RCC 7860 (cell line): Measurements from ENCODE around the gene OTX1.
"Not testable (repeated sequence)": the region's sequence is repeated elsewhere in the genome, so short reads cannot be mapped to it uniquely, and the experiment has no call there.

Source experiments
- DNase-seq: peaks from one replicate; pipeline ENCODE4 v3.0.0-alpha.2; 2015; ENCODE audit warnings: low spot score
- FAIRE-seq: peaks from 2 replicates; lab custom pipeline; 2012; peaks lifted over from hg19 to GRCh38; lab: Jason Lieb, UNC

Gene OTX1

DNA sequence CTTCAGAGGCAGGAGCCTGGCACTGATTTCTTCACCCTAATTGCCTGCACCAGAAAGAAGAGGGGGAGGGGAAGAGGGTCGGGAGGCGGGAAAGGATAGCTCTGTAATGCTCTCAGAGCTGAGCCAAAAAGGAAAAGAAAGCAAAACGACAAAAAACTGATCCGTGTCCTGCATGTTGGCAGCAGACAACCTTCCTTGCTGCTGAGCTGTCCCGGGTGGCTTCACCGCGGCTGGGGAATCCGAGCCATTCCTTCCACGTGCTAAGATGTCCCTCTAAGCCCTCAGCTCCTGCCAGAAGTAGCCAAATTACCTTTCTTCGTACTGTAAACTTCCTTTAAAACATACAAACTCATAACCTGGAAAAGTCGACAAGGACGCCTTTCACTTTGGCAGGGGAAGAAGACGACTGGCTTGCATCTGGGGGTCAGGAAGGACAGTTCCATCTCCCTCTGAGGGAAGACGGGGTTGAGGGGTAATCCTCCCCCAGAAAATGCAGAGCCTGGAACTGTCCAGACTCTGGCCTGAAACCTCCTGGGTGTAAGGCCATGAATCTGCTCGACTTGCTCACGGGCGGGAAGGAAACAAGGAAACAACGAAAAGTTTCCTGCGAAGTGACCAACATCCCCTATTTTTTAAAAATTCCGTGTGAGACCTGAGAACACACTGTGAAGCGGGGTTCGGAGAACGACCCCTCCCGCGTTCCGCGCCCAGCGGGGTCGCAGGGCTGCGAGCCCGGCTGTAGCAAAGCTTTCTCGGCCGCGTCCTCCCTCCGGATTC lies 7.7 kb downstream of the OTX1 start:
- no peak for DNase-seq
- FAIRE-seq: no peak

- DNase-seq (no peak), FAIRE-seq (no peak)
Measured at GRCh38 chr2:63058921-63059792, 8.5 kb downstream of the OTX1 start.

DNA sequence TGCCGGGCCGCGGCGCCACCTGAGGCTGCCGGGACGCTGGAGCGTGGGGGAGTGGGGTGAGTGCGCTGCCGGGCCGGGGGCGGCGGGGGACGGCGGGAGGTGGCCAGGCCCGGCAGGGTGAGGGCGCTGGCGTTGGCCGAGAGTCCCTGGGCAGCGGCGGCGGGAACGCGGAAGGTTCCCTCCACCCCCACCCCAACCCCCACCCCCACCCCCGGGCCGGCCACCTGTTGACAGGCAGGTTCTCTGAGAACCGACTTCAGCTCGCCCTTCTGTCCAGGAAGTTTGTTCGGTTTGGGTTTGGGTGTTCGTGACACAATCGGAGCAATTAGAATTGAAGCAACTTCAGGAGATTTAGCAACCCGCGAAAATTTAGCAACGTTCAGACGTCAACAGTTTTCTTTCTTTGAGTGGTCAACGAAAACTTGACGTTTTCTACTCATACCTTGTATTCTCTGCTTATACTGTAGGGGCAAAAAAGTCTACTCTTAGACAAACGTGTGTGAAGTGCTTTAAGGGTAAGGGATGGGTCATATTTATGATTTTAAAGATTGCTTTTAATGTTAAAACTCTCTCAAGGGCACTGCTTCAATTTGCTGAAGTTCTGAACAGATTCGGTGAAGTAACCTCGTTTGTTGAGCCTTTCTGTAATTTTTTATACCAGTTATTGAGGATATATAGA lies 9.3 kb downstream of the OTX1 start:
- no peak for FAIRE-seq
- DNase-seq: no peak

DNA sequence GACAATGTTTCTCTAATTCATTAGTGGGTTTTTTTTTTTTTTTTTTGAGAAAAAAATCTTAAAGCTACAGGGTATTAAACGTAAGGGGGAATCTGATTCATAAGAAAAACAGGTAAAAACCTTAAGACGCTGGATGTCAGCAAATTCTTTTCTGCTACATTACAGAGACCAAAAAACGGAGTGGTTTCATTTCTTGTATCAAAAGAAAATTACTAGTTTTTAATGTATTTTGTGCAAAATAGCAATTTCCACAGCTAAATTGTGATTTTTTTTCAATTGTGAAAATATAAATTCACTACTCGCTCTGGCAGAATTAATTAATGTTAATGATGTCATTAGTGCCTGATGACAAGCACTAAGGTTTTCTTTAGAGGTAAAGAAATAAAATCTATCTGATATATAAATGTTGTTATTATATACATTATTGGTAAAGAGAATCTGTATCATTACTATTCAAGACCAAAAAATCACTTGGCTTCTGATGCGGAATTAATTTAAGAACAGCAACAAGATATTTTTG lies 9.9 kb downstream of the OTX1 start:
- DNase-seq: no peak
- FAIRE-seq: no peak

- FAIRE-seq (no peak), DNase-seq (no peak)
Measured at GRCh38 chr2:63064197-63064596, 13.6 kb downstream of the OTX1 start.

DNA sequence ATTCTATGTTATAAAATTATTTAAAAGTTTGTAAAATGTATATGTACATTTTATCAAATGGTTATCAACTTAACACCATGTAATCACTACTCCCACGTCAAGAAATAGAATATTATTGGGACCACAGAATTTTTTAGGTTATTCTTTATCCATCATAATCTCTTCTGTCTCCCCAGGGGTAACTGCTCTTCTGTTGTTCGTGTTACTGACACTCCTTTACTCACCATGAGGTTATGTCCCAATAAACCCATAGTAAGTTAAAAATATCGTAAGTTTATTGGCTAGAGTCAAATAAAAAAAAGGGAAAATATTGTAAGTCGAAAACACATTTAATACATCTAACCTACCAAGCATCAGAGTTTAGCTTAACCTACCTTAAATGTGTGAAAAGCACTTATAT lies 14.0 kb downstream of the OTX1 start:
- DNase-seq: no peak
- FAIRE-seq: no peak

DNA sequence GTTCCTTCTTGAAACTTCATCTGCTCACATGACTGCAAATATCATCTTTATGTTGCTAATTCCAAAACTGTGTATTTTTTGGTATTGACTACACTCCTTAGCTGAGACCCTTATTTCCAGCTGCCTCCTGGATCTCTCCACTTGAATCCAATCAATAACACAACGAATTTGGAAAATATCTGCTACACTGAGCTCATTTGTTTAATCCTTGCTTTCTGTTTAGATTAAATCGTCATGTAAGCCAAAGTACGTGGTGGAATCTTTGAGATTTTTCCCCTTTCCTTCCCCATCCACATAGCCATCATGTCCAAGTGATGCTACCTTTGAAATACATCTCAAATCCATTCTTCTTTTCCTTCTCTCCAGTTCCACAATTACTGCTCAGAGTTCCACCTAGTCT lies 15.6 kb downstream of the OTX1 start:
- FAIRE-seq (no peak), DNase-seq (no peak)

- no peak for FAIRE-seq
- DNase-seq: no peak
Measured at GRCh38 chr2:63066838-63067237, 16.2 kb downstream of the OTX1 start.

- FAIRE-seq: no peak
Measured at GRCh38 chr2:63071664-63072063, 21.0 kb downstream of the OTX1 start.

DNA sequence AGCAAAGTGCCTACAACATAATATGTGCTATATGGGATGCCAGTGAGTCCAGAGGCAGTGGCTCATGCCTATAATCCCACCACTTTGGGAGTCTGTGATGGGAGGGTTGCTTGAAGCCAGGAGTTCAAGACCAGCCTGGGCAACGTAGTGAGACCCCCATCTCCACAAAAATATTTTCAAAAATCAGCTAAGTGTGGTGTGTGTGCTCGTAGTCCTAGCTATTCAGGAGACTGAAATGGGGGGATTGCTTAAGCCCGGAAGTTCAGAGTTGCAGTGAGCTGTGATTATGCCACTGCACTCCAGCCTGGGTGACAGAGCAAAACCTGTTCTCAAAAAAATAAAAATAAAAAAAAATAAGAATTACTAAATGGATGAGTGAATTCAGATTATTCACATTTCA lies 23.4 kb downstream of the OTX1 start:
- no peak for DNase-seq
- FAIRE-seq: no peak

More at GRCh38 chr2:63071664-63072063, 21.0 kb downstream of the OTX1 start:
- no peak for DNase-seq

GRCh38 chr2:63074399-63074798 lies 23.8 kb downstream of the OTX1 start:
- DNase-seq, FAIRE-seq: not testable (repeated sequence)

DNA sequence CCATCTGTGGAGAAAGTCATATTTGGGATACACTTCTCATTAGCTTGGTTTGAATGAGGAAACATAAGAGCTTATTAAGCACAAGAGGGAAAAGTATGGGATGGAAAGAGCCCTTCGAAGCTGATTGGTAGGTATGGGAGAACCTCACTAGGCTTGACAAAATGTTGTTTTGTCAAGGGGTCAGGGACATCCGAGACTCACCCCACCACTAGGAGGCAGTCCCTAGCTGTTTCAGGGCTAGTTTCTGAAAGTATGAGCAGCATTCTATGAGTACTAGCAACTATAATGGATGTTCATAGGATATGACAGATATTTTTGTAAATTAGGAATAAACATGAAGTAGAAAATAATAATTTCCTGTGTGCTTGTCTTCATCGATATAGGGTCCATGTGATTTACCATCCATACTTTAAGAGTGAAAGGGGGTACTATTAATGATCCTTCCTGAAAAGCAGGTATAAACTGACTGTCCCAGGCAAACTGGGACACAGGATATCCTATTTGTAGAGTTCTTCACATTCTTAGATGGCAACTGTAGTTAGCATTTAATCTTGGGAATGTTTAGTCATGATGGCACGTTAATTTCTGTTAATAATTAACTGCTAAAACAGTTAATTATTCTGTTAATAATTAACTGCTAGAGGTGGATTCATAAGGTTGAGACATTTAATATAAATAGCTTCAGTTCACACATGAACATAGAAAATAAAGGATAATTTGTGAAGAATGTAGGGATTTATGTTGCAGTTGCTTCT lies 28.4 kb downstream of the OTX1 start:
- DNase-seq (peak; percentile 55), FAIRE-seq (peak; percentile 80)

- FAIRE-seq: no peak
Measured at GRCh38 chr2:63081404-63081803, 30.8 kb downstream of the OTX1 start.

GRCh38 chr2:63086687-63087086 lies 36.1 kb downstream of the OTX1 start:
- no peak for DNase-seq
- no peak for FAIRE-seq

More at GRCh38 chr2:63081404-63081803, 30.8 kb downstream of the OTX1 start:
- no peak for DNase-seq

DNA sequence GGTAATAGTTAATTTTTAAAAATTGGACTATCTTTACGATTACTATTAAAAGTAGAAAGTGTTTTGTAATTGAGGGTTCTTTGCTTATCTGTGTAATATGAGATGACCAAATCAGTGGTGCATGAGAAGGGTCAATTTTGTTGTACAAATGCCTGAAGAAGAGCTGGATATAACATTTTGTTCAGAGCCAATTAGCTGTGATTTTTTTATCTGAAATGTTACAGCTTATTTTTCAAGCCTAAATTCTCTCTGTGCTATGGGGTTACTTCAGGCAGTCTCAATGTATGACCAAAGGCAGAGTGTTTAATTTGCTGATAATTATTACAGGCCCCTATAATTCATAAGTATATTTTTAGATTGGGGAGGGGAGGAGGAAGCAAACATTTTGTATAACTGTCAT lies 41.8 kb downstream of the OTX1 start:
- no peak for DNase-seq
- no peak for FAIRE-seq

- DNase-seq (no peak), FAIRE-seq (no peak)
Measured at GRCh38 chr2:63092857-63093256, 42.2 kb downstream of the OTX1 start.

DNA sequence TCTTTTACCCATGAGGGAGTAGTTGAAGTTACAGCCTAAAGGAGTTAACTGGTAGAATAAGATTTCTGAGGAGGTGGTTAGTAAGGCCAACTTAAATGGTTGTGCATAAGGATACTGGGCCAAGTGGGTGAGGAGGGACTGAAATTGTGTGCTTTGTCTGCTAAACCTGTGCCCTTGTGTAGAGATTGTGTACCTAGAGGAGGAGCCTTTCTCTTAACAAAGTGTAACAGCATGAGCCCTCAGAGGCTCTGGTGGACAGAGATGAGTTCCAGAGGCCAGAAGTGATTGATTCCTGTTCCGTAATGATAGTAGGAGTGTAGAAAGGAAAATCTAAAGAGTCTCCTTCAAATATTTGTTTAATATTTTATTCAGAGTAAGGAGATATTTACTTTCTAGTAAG lies 42.9 kb downstream of the OTX1 start:
- FAIRE-seq (no peak), DNase-seq (no peak)

DNA sequence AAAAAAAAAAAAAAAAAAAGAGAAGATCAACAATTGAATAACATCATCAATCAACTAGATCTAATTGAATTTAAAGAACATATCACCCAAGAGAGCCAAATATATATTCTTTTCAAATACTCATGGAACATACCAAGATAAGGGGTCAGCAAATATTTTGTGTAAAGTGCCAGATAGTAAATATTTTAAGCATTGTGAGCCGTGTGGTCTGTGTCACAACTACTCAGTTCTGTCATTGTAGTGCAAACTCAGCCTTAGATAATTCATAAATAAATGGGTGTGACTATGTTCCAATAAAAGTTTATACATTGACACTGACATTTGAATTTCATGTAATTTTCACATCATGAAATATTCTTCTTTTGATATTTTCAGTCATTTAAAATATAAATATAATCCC lies 45.9 kb downstream of the OTX1 start:
- no peak for FAIRE-seq
- no peak for DNase-seq

- FAIRE-seq: no peak
- DNase-seq: no peak
Measured at GRCh38 chr2:63099032-63099431, 48.4 kb downstream of the OTX1 start.

GRCh38 chr2:63101954-63102353 lies 51.3 kb downstream of the OTX1 start:
- FAIRE-seq: no peak
- no peak for DNase-seq

GRCh38 chr2:63104482-63104881 lies 53.9 kb downstream of the OTX1 start:
- no peak for FAIRE-seq
- no peak for DNase-seq
